Jurkat, Clone E6-1 (cell line): ENCODE results near the gene TP53BP2.
"Not testable (repeated sequence)": the region's sequence is repeated elsewhere in the genome, so short reads cannot be mapped to it uniquely, and the experiment has no call there.

Experiments used
- DNase-seq: peaks from one replicate; pipeline ENCODE4 v3.0.0-alpha.2; 2011; ENCODE audit warnings: low read depth, low spot score
- H3K4me3 ChIP-seq: 2 replicates; pipeline ENCODE4 v1.5.1; 2011; ENCODE audit warnings: mild to moderate bottlenecking, low read length, control low read depth, moderate library complexity

TP53BP2 gene

DNA sequence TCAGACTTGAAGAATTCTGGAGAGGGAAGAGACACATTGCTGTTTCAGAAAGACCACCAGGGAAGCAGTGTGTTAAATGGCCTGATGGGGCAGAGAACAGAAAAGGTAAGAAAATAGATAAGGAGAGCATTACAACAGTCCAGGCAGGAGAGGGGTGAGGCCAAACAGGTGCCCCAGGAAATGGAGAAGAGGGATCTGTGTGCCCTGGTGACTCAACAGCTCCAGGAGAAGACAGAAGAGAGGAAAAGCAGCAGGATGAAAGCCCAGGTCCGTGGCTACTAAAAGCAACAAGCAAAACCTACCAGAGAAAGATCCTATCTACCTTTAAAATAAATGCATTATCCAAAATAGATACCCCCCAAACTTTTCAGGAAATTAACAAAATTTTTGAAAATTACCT lies 9.2 kb downstream of the TP53BP2 start:
- no peak for DNase-seq
- H3K4me3 ChIP-seq, result no peak overlapping the region

DNA sequence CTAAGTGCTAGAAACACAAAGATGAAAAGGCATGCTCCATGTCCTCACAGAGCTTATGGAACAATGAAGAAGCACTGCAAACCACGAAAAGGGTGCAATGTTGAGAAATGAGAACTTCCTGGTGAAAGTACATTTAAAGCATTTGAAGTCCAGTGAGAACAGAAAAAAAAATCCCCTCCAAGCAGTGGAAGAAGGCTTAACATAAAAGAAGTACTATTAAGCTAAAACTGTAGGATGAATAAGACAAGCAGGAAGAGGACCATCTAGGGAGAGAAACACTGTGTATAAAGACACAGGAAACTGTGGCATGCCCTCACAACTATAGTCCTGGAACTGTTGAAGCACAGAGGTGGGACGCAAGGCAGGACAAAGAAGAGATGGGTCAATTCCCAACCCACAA lies 10.0 kb downstream of the TP53BP2 start:
- DNase-seq, result no peak
- no peak overlapping the region for H3K4me3 ChIP-seq

DNA sequence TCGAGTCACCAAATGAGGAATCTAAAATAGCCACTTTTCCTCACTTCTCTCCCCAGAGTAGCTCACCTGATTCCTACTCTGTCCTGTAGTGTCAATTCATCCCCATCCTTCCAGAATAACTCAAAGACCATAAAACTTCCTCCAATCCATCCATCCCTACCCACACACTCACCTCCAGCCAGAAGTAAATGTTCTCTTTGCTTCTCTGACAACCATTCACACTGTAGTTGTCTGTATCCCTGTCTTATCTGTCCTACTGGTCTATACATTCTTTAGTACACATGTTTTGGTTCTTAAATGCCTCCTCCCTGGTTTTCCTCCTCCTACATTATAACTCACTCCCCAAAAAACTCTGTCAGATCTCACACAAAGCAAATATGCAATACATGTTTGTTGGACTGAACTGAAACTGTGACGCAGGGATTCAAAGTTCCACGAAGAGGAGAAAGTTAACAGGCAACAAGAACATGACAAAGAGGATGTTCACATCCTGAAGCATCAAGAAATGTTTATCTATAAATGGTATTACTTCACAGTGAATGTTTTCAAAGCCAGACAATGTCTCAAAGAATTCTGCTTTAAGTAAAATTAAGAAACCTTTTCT lies 11.0 kb downstream of the TP53BP2 start:
- no peak overlapping the region for H3K4me3 ChIP-seq
- DNase-seq, result no peak

DNA sequence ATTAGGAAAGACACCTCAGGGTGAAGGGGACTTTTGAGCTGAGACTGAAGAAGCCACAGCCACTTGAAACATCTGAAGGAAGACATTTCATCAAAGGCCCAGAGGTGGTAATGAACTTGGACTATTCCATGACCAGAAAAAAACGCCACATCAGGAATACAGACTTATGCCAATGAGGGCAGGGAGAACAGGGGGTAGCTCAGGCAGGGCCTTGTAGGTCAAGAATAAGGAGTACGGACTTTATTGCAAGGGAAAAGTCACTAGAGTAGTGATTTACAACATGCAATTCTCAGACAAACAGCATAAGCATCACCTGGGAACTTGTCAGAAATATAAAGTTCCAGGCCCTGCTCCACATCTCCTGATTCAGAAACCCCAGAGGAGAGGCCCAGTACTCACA lies 11.8 kb downstream of the TP53BP2 start:
- no peak overlapping the region for H3K4me3 ChIP-seq
- no peak for DNase-seq

DNA sequence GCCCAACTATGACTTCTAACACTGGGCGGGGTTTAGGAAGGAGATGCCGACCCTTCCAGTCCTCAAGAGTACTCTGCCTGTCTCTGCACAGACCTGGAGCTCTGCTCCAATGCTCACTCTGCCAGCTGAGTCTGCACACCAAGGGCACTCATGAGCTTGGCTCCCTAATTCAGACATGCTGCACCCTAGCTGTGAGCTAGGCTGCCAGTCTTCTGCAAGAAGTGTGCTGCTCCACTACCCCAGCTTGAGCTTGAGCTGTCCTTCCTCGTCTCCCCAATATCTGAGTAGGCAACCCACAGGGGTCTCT lies 13.2 kb downstream of the TP53BP2 start:
- DNase-seq, result no peak
- no peak overlapping the region for H3K4me3 ChIP-seq

DNA sequence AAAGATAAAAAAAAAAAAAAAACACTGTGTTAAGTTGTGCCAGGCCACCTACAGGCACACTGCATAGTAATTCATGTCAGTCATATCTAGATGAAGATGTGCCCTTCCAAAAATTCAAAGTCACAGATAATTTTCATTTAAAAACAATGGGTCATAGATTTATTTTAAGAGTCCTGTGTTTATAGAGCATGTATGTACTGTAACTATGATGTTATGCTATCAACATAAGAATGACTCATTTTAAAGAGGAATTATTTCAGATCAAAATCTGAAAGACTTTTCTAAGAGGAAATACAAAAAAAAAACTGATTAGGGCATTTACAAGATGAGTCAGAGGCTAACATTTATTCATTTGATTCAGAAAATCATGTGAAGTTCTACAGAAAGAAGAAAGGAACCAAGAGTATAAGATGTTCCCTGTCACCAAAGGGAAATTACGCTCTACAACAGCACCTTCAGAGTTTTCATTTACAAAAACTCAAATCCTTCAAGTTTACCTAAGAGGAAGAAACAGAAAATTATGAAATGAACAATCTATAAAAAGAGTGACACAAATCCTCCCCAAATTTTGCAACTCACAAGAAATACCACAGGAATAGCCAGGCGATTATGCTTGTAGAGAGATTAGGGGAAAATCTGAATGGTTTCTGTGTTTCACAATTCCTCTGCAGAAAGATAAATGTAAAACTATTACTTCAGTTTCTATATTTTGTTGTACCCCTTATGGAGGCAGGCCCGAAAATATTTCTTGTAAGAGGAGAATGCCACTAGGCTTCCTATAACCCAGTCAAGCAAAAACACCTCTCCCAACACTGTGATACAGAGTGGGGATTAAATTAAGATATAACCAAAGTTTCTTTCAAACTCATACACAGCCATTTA lies 13.8 kb downstream of the TP53BP2 start:
- no peak for DNase-seq
- H3K4me3 ChIP-seq, result no peak overlapping the region

DNA sequence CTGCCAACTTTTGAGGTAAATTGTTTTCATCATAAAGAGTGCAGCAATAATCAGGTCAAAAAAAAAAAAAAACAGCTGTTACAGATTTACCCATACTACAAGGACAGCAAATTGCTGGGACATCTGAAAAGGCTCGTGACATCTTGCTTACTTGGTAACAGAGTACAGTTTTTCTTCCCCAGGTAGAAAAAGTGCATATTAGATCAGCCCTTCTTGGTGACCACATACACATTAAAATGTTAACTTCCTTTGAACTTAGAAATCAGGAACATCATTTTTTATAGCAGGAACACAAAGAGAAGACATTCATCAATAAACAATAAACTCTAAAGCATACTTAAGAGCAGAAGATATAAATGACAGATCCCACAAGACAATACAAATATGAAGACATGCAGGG lies 16.1 kb downstream of the TP53BP2 start:
- no peak overlapping the region for H3K4me3 ChIP-seq
- DNase-seq, result no peak

DNA sequence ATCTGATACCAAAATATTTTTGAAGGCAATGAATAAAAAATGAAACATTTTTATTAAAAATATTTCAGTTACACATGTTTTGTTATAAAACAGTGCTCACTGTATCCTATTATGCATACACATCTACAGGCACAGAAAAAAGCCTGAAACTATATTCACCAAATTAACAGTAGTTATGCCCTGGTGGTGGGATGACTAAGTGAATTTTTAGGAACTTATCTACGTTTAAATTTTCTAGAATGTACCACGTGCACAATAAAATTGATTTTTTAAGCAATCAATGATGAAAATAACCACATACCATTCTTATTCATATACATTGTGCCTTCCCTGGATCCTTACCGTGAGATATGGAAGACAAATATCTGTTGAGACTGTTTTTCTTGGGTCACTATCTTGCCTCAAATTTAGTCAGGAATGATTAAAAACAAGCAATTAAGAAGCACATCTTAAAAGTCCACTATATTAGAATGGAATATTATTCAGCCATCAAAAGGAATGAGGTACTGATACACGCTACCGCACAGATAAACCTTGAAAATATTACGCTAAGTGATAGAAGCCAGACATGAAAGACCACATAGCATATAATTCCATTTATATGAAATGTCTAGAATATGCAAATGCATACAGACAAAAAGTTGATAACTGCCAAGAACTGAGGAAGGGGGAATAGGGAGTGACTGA lies 17.4 kb downstream of the TP53BP2 start:
- no peak overlapping the region for H3K4me3 ChIP-seq
- no peak for DNase-seq

DNA sequence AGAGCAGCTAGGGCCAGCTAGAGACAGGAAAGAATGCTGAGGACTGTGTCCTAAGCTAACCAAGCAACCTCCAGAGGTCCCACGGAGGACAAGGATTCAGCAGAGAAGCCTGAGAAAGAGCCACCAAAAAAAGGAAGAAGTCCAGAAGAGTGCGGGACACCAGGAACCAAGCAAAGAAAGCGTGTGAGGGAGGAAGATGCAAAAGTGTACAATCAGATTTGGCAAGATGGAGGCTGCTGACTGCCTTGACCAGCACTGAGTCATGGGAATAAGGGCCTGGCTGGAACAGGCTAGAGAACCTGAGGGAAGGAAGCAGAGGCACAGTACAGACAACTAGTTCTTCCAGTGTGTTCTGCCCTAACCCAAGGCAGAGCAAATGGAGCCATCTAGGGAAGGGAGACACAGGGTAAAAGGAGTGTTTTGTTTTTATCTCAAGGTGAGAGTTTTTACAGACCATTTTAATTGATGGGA lies 18.5 kb downstream of the TP53BP2 start:
- no peak for DNase-seq
- no peak overlapping the region for H3K4me3 ChIP-seq

DNA sequence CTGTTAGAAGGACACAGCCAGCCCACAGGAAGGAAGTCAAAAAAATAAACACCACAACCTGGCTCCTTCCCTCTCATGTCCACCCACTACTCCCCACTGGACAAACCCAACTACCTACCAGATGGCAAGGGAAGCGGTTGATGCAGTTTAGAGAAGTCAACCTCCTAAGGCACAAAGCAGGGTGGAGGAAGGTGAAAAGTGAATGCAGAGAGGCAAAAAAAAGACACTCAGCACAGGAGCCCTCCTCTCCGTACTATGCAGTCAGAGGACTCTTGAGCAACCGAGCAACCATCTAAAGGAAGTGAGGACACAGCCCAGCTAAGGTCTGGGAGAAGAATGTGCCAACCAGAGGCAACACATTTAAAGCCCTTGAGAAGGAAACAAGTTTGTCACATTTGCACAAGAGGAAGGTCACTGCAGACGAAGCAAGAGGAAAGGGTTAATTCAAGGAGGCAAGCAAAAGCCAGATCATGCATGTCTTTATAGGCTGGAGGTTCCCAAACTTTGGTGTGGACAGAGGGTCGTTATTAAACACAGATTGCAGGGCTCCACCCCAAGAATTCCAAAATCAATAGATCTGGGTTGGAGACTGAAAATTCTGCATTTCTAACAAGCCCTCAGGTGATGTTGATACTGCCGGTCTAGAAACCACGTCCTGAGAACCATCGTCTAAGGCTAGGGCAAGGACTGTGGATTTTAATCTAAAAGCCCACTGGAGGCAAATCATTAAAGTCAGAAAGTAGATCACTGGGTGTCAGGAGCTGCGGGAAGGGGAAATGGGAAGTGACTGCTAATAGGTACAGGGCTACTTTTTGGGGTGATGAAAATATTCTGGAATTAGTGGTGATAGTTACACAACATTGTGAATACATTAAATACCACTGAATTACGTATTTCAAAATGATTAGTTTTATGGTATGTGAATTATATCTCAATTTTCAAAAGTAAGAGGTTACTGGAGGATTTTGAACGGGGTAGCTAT lies 19.7 kb downstream of the TP53BP2 start:
- no peak overlapping the region for H3K4me3 ChIP-seq
- DNase-seq, result no peak

DNA sequence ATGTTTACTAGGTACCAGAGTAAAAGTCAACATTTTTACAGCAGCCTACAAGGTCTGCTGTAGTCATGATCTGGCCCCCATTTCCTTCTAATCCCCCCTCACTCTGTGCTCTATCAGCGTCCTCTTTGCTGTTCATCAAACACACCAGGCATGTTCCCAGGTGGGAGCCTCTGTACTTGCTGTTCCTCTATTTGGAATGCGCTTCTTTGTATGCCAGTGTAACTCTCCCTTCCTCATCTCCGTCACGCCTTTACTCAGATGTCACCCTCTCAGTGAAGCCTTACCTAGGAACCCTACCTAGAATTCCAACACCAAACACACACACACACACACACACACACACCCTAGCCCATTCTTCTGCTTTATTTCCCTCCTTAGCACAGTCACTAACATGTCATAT lies 21.0 kb downstream of the TP53BP2 start:
- H3K4me3 ChIP-seq, result no peak overlapping the region
- DNase-seq, result no peak

DNA sequence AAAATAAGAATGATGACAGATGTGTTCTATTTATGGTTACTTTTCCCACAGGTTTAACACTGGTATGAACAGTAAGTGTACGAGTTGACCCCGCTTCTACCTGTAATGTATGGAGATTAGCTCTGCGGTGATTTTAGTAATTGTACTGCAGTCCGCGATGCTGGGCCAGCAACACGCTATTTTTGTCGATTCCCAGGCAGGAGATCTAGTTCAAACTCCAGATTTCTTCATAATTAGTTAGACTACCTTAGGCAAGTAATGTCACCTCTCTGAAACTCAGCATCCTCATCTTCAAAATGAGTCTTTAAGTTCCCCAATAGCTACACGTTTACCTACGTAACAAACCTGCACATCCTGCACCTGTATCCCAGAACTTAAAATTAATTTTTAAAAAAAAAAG lies 21.5 kb downstream of the TP53BP2 start:
- no peak overlapping the region for H3K4me3 ChIP-seq
- DNase-seq, result no peak

DNA sequence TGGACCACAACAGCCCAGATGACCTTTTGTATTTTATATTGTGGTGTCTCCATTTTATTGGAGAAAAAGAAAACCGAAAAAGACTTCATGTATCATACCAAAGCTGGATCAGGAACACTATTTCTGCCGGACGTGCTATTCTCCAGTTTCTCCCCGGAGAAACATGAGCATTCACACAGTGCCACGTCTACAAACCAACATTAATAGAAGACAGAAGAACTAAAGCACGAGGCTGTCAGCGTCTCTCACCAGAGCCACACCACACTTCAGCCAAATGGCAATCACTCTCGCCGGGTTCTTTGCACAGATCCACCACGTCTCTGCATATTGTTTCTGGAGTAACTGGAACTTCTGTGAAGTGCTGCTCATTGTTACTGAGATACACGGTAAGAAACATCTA lies 24.8 kb downstream of the TP53BP2 start:
- no peak for DNase-seq
- H3K4me3 ChIP-seq, result no peak overlapping the region

DNA sequence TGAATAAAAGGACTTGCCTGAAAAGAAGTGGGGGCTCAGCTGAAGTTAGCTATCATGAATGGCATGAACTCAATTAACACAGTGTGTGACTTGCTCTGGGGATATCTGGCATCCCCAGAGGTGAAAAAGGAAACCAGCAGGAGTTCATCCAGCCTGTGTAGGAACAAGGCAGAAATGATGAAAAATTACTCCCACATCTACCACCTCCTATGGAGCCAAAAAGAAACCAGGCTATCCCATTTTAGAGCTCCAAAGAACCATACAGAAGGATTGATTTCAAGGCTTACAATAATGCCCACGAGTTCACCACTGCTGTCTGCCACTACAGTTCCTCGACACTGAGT lies 25.3 kb downstream of the TP53BP2 start:
- no peak for DNase-seq
- H3K4me3 ChIP-seq, result no peak overlapping the region

DNA sequence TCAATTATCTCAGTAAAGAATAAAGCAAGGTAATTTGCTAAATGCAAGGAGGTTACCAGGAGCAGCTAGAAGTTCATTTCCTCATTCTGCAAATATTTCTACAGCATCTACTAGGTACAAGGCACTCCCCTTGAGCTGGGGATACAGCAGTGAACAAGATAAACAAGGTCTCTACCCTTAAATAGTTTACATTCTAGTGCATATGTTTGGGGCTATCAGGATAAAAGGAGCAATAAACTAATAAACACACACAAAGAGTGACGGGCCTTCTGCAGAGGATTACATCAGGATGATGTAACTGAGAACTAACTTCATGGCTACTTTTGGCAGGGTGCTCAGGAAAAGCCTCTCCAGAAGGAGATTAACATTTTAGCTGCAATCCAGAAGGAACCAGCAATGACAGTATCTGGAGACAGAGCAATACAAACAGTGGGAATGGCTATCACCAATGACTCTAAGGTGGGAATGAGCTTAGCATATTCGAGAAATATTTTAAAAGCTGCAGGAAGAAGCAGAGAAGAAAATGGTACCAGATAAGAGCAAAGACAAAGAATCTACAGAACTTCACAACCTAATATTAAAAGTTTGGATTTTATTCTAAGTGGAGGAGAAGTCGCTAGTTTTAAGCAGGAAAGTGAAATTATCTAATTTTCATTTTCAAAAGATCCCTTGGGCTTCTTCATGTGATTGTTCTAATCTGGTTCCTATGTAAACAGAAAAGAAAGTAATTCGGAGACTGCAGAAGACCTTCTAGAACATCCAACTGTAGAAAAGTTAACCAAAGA lies 25.8 kb downstream of the TP53BP2 start:
- no peak for DNase-seq
- H3K4me3 ChIP-seq, result no peak overlapping the region

DNA sequence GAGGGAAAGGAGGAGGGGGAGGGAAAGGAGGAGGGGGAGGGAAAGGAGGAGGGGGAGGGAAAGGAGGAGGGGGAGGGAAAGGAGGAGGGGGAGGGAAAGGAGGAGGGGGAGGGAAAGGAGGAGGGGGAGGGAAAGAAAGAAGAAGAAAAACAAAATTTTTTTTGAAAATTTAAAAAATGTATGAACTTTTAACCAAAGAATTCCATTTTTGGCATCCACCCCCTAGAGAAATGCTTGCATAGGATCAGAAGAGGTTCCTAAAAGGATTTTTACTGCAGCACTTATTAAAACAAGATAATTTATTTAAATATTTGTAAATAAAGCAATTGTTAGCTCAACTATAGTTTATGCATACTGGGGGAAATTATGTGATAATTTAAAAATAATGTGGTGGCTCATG lies 28.5 kb downstream of the TP53BP2 start:
- DNase-seq, H3K4me3 ChIP-seq: not testable (repeated sequence)

DNA sequence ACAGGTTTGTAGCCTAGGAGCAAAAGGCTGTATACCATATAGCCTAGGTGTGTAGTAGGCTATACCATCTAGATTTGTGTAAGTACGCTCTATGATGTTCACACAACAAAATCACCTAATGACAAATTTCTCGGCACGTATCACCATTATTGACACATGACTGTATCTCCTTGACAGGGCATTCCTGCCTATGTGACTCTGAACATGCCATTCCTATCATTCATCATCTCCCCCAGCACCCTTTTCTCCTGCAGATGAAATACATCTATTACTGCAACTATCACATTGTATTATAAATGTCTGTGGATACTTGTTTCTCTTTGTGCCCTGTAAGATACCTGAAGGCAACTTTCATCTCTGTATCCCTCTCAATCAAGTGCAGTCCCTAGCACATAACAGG lies 29.9 kb downstream of the TP53BP2 start:
- no peak overlapping the region for H3K4me3 ChIP-seq
- DNase-seq, result no peak

DNA sequence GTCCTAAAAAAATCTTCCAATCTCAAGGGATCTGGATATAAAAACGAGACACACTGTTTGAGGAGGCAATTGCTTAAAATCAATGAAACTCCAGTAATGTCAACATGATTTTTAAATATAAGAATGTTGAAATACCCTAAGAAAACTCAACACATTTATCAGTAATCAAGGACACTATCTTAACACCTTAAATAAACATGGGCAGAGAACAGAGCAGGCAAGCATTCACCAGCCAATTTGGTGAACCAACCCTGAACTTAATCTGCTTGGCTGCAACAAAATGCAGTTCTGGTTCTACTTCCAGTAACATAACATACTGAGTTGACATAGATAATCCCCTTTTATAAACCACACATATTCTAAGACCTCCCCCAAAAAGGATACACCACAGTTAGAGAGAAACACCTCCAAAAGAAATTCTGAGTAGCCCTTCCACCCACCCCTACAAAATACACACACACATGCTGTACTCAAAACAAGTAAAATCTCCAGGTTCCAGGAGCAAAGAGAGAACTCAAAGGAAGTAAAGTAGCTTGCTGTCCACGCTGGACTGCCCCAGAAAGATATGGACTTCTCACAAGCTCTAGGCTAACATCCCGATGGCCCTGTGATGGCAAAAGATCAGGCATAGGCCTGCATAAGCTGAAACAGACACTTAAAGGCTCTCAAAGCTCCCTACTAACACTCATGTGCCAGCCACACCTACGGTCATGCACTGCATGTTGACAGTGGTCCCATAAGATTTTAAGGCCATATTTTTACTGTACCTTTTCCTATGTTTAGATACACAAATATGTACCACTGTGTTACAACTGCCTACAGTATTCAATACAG lies 30.5 kb downstream of the TP53BP2 start:
- no peak overlapping the region for H3K4me3 ChIP-seq
- no peak for DNase-seq
